Left lung (tissue), 10 donors: ENCODE data around the gene CALCOCO2. TPM values are rescaled to one million over a fixed set of nuclear protein-coding genes. Genes with fewer than 3 reads are reported as not detected.
"Not testable (repeated sequence)": the region's sequence is repeated elsewhere in the genome, so short reads cannot be mapped to it uniquely, and the experiment has no call there.

Experiments used
- ATAC-seq: fragments of 200-7000 bp; cut with Tn5 transposase; one replicate; pipeline ENCODE4 v1.9.1; 2020; ENCODE audit warnings: moderate library complexity
- DNase-seq, 4 donors: peaks; one replicate each; pipeline ENCODE4 v3.0.0-alpha.2; 2013 to 2020
- H3K27ac ChIP-seq, 2 donors: fragments of 200-600 bp; sonication (generic) in 1 of 2; one replicate each; pipeline versions ENCODE4 v1.5.0 to v1.8.0; 2020 to 2021
- H3K27me3 ChIP-seq, 2 donors: fragments of 200-600 bp; sonication (generic) in 1 of 2; one replicate each; pipeline versions ENCODE4 v1.5.0 to v1.8.0; 2020 to 2021
- H3K36me3 ChIP-seq, 2 donors: fragments of 200-600 bp; sonication (generic) in 1 of 2; one replicate each; pipeline versions ENCODE4 v1.5.0 to v1.8.0; 2020 to 2021
- H3K4me1 ChIP-seq, 2 donors: fragments of 200-600 bp; one replicate each; pipeline ENCODE4 v1.8.0; 2021
- H3K4me3 ChIP-seq, 2 donors: fragments of 200-600 bp; sonication (generic) in 1 of 2; one replicate each; pipeline versions ENCODE4 v1.5.0 to v1.8.0; 2020 to 2021; ENCODE audit warnings: mild to moderate bottlenecking in 1 of 2
- H3K9me3 ChIP-seq, 2 donors: fragments of 200-600 bp; sonication (generic) in 1 of 2; one replicate each; pipeline versions ENCODE4 v1.5.0 to v1.8.0; 2020 to 2021
- intact Hi-C, 2 donors: fragments of 100-400 bp; cut with DNase I; formaldehyde crosslinking; loops; one replicate each; pipeline versions ENCODE4 v1.11.2 to v1.14.2; 2022
- polyA plus RNA-seq, 6 donors: library from polyadenylated mRNA; unstranded; fragments of 120-200 nt; gene quantifications; one replicate each; pipeline ENCODE4 v1.2.1, GENCODE V29; 2013; ENCODE audit not compliant: insufficient read length in 6 of 6
- total RNA-seq, 2 donors: library from RNA; stranded (reverse); fragmentation: NEBNext Ultra II Directional; extraction: Animal tissue kit (Norgen Biotek cat#: 25700); gene quantifications; one replicate each; pipeline ENCODE4 v1.2.1, GENCODE V29; 2021
- TF ChIP-seq, protein P1 (sequence below), 2 donors: fragments of 200-600 bp; sonication (generic) in 1 of 2; IDR thresholded peaks; one replicate each; pipeline versions ENCODE4 v1.5.0 to v1.8.0; 2021; ENCODE audit warnings: antibody characterized with exemption in 2 of 2
- donor health status: DM: no; HTN: yes; CAD: no.
- donor health status: DM: no; HTN: no; CAD: no.

CALCOCO2 gene
- total and polyA plus RNA-seq, 8 donors = 105 to 132 (median 117) TPM

DNA sequence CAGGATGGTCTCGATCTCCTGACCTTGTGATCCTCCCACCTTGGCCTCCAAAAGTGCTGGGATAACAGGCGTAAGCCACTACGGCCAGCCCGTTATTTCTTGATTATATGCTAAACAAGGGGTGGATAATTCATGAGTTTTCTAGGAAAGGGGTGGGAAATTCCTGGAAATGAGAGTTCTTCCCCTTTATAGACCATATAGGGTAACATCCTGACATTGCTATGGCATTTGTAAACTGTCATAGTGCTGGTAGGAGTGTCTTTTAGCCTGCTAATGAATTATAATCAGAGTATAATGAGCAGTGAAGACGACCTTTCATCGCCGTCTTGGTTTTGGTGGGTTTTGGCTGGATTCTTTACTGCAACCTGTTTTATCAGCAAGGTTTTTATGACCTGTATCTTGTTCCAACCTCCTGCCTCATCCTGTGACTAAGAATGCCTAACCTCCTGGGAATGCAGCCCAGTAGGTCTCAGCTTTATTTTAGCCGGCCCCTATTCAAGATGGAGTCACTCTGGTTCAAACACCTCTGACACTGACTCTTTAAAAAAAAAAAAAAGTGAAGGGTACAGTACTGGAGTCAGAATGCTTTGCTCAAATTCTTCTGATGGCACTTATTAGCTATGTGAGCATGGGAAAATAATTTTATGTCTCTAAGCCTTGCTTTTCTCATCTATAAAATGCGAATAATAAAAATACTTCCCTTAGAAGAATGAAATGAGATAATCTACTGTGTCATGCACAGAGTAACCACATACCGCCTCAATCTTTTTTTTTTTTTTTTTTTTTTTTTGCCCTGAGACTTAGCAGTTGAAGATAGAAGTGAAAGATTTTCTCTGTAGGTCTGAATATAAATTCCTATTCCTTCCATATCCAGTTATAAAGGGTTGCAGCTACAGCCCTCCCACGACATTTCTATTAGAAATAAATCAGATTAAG is 5.1 kb upstream of the CALCOCO2 start:
- no peaks in the 10 kb centered on the region for H3K36me3 ChIP-seq
- DNase-seq (no peak), ATAC-seq (no peak)
- TF ChIP-seq, protein P1, sequence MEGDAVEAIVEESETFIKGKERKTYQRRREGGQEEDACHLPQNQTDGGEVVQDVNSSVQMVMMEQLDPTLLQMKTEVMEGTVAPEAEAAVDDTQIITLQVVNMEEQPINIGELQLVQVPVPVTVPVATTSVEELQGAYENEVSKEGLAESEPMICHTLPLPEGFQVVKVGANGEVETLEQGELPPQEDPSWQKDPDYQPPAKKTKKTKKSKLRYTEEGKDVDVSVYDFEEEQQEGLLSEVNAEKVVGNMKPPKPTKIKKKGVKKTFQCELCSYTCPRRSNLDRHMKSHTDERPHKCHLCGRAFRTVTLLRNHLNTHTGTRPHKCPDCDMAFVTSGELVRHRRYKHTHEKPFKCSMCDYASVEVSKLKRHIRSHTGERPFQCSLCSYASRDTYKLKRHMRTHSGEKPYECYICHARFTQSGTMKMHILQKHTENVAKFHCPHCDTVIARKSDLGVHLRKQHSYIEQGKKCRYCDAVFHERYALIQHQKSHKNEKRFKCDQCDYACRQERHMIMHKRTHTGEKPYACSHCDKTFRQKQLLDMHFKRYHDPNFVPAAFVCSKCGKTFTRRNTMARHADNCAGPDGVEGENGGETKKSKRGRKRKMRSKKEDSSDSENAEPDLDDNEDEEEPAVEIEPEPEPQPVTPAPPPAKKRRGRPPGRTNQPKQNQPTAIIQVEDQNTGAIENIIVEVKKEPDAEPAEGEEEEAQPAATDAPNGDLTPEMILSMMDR (IDR thresholded peaks at IDR 0.05) = no peak
- no peak overlapping the region for H3K4me3 ChIP-seq
- intact Hi-C loops = no loop called here
- H3K4me1 ChIP-seq = peaks cover 0 to 4% of the 10 kb centered on the region in 2 donors
- no peak overlapping the region for H3K27ac ChIP-seq
- H3K9me3 ChIP-seq = no peaks in the 10 kb centered on the region
- H3K27me3 ChIP-seq = peaks cover 0 to 4% of the 10 kb centered on the region in 2 donors

DNA sequence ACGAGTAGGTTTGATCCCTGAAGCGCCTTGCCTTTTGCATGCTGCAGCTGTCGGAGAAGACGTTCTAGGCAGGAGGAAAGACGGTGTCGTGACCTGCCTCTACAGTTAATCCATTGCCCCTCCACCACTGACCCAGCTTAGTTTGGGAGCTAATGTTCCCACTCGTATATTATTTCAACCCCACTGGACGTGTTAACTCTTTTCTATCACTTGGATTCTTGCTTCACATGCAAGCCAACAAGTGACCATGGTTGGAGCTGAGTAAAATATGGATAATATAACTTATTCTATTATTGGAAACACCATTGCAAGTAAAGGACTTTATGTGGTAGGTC is 681 bp downstream of the CALCOCO2 start:
- H3K27ac ChIP-seq = peak overlapping the region; percentile 96 to 97
- TF ChIP-seq, protein P1 (IDR thresholded peaks at IDR 0.05) = no peak
- H3K4me3 ChIP-seq = peak overlapping the region; percentile 80 to 91
- H3K36me3 ChIP-seq = no peaks in the 10 kb centered on the region
- intact Hi-C loops = no loop called here
- DNase-seq = no peak
- H3K27me3 ChIP-seq = no peaks in the 10 kb centered on the region
- no peaks in the 10 kb centered on the region for H3K9me3 ChIP-seq
- ATAC-seq = no peak
- peaks cover 12 to 57% of the 10 kb centered on the region in 2 donors for H3K4me1 ChIP-seq

DNA sequence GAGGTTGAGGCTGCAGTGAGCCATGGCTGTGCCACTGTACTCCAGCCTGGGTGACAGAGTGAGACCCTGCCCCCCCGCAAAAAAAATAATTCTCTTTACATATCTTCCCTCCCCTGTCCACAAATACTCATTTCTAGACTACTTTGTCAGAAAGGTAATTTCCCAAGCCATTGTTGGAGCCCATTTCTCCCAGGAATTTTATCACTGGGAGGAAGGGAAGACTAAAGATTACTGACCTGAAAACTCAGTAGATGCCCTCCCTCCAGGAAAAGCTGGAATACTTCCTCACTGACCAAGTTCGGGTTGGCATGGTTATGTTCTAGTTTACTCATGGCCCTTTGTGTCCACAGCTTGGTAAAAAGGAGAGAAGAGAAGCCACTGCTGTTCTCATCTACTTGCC is 4.1 kb downstream of the CALCOCO2 start:
- DNase-seq (no peak), ATAC-seq (no peak)
- intact Hi-C loops = no loop called here
- Histone ChIP-seq H3K4me3 (no peak overlapping the region), H3K27me3 (no peaks in the 10 kb centered on the region), H3K27ac (no peak overlapping the region), H3K36me3 (no peaks in the 10 kb centered on the region), H3K4me1 (peaks cover 29 to 91% of the 10 kb centered on the region in 2 donors), H3K9me3 (no peaks in the 10 kb centered on the region)
- TF ChIP-seq, protein P1 (IDR thresholded peaks at IDR 0.05) = no peak

DNA sequence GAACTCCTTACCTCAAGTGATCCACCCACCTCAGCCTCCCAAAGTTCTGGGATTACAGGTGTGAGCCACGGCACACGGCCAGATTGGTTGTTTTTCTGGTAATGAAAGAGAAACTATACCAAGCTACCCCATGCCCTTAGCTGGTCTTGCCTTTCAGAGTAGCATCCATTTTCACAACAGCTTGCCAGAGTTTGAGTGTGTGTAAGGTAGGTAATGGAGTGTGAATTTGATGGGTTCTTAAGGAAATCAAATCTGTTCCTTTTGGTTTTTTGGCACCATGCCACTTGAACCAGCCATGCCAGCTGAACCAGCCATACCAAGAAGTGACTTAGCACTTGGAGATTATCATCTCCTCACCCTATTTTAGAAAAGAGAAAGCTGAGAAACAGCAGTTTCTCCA is 5.1 kb downstream of the CALCOCO2 start:
- H3K4me3 ChIP-seq = no peak overlapping the region
- intact Hi-C loops = no loop called here
- TF ChIP-seq, protein P1 (IDR thresholded peaks at IDR 0.05) = no peak
- no peak for DNase-seq
- H3K36me3 ChIP-seq = no peaks in the 10 kb centered on the region
- no peaks in the 10 kb centered on the region for H3K27me3 ChIP-seq
- no peak overlapping the region for H3K27ac ChIP-seq
- ATAC-seq = no peak
- H3K4me1 ChIP-seq = peaks cover 39 to 97% of the 10 kb centered on the region in 2 donors
- H3K9me3 ChIP-seq = no peaks in the 10 kb centered on the region

DNA sequence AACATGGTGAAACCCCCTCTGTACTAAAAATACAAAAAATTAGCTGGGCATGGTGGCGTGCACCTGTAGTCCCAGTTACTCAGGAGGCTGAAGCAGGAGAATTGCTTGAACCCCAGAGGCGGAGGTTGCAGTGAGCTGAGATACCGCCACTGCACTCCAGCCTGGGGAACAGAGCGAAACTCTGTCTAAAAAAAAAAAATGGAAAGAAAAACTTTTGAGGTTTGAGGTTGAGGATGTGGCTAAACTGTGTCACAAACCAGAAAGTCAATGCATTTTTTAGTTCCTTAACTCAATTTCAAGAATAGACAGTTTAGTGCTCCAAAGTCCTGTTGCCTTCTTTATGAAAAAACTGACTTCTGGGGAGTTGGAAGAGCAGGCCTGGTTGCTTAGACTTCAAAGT is 6.6 kb downstream of the CALCOCO2 start:
- DNase-seq, H3K27me3 ChIP-seq, H3K27ac ChIP-seq, H3K4me3 ChIP-seq, intact Hi-C loops, H3K9me3 ChIP-seq, ATAC-seq, H3K36me3 ChIP-seq: not testable (repeated sequence)
- peaks cover 44 to 99% of the 10 kb centered on the region in 2 donors for H3K4me1 ChIP-seq
